HEK293 (cell line): ENCODE measurements around the gene DCDC1.

ENCODE experiments used
- CTCF ChIA-PET: fragments of 350-600 bp; formaldehyde crosslinking; extraction: SDS; loops from one replicate; lab custom pipeline; 2021; ENCODE audit warnings: antibody characterized with exemption; lab: Yijun Ruan, JAX
- POLR2A ChIA-PET: fragments of 300-600 bp; formaldehyde crosslinking; extraction: SDS; loops from one replicate; lab custom pipeline; 2020; ENCODE audit warnings: antibody characterized with exemption, inconsistent platforms; lab: Yijun Ruan, JAX
- H3K27ac ChIP-seq: fragments of 200-500 bp; sonication (Bioruptor generic); 2 replicates; pipeline ENCODE4 v1.5.1; 2014; ENCODE audit warnings: low read depth, low read length, control low read depth, inconsistent platforms; ENCODE audit errors: extremely low read depth
- H3K36me3 ChIP-seq, 2 experiments: fragments of 200-500 bp in 1 of 2; sonication (Bioruptor generic) in 1 of 2; 1 replicate in 1 of 2; 2 replicates in 1 of 2; pipeline ENCODE4 v1.5.1; 2014 to 2017; ENCODE audit warnings: inconsistent platforms in 2 of 2, low read length in 2 of 2; ENCODE audit not compliant: control insufficient read depth in 2 of 2, insufficient read depth in 1 of 2
- H3K4me1 ChIP-seq: fragments of 200-500 bp; sonication (Bioruptor generic); 2 replicates; pipeline ENCODE4 v1.5.1; 2014; ENCODE audit warnings: mild to moderate bottlenecking, low read length, inconsistent platforms; ENCODE audit not compliant: control insufficient read depth, insufficient read depth
- H3K4me3 ChIP-seq: 2 replicates; pipeline ENCODE4 v1.5.1; 2011; ENCODE audit warnings: low read depth, mild to moderate bottlenecking, control low read depth, low read length, moderate library complexity
- H3K9me3 ChIP-seq: fragments of 200-500 bp; sonication (Bioruptor generic); 2 replicates; pipeline ENCODE4 v1.5.1; 2014; ENCODE audit warnings: low read depth, low read length, inconsistent platforms; ENCODE audit not compliant: control insufficient read depth, insufficient read depth
- BCL11A ChIP-seq: fragments of 450-650 bp; formaldehyde crosslinking; IDR thresholded peaks from 2 replicates; pipeline ENCODE4 v1.5.1; 2016; ENCODE audit warnings: low read depth, missing biosample characterization, missing genetic modification characterization
- GLIS1 ChIP-seq: fragments of 450-650 bp; formaldehyde crosslinking; IDR thresholded peaks from 2 replicates; pipeline ENCODE4 v1.5.1; 2016; ENCODE audit warnings: missing biosample characterization, missing genetic modification characterization
- OSR2 ChIP-seq: fragments of 450-650 bp; formaldehyde crosslinking; IDR thresholded peaks from 2 replicates; pipeline ENCODE4 v1.5.1; 2016; ENCODE audit warnings: missing biosample characterization, missing genetic modification characterization
- PRDM6 ChIP-seq: fragments of 450-650 bp; formaldehyde crosslinking; IDR thresholded peaks from 2 replicates; pipeline ENCODE4 v1.5.1; 2017; ENCODE audit warnings: missing biosample characterization, missing genetic modification characterization
- TRIM28 ChIP-seq: IDR thresholded peaks from 2 replicates; pipeline ENCODE4 v1.6.1; 2011; ENCODE audit warnings: low read length, control low read depth, borderline replicate concordance
- ZBTB10 ChIP-seq: fragments of 450-650 bp; formaldehyde crosslinking; IDR thresholded peaks from 2 replicates; pipeline ENCODE4 v1.5.1; 2016; ENCODE audit warnings: missing biosample characterization, missing genetic modification characterization
- ZIC2 ChIP-seq: fragments of 450-650 bp; formaldehyde crosslinking; IDR thresholded peaks from 2 replicates; pipeline ENCODE4 v1.5.1; 2016; ENCODE audit warnings: missing biosample characterization, missing genetic modification characterization
- ZNF19 ChIP-seq: fragments of 450-650 bp; formaldehyde crosslinking; IDR thresholded peaks from 2 replicates; pipeline ENCODE4; 2016; ENCODE audit warnings: missing biosample characterization, missing genetic modification characterization, low read depth
- ZNF239 ChIP-seq: fragments of 450-650 bp; formaldehyde crosslinking; IDR thresholded peaks from 2 replicates; pipeline ENCODE4 v1.5.1; 2016; ENCODE audit warnings: missing biosample characterization, missing genetic modification characterization
- ZNF24 ChIP-seq: fragments of 450-650 bp; formaldehyde crosslinking; IDR thresholded peaks from 2 replicates; pipeline ENCODE4 v1.5.1; 2016; ENCODE audit warnings: missing biosample characterization, missing genetic modification characterization
- ZNF248 ChIP-seq: fragments of 450-650 bp; formaldehyde crosslinking; IDR thresholded peaks from 2 replicates; pipeline ENCODE4 v1.5.1; 2017; ENCODE audit warnings: missing biosample characterization, missing genetic modification characterization
- ZNF335 ChIP-seq: fragments of 450-650 bp; formaldehyde crosslinking; conservative IDR thresholded peaks from 2 replicates; pipeline ENCODE4 v1.5.1; 2016; ENCODE audit warnings: missing biosample characterization, missing genetic modification characterization
- ZNF555 ChIP-seq: fragments of 450-650 bp; formaldehyde crosslinking; conservative IDR thresholded peaks from 2 replicates; pipeline ENCODE4 v1.5.1; 2017; ENCODE audit warnings: missing biosample characterization, mild to moderate bottlenecking, missing genetic modification characterization, inconsistent platforms
- ZNF571 ChIP-seq: fragments of 450-650 bp; formaldehyde crosslinking; IDR thresholded peaks from 2 replicates; pipeline ENCODE4 v1.5.0; 2017; ENCODE audit warnings: missing biosample characterization, missing genetic modification characterization
- ZNF624 ChIP-seq: fragments of 450-650 bp; formaldehyde crosslinking; IDR thresholded peaks from 2 replicates; pipeline ENCODE4 v1.5.1; 2017; ENCODE audit warnings: missing biosample characterization, missing genetic modification characterization
- ZNF629 ChIP-seq: fragments of 450-650 bp; formaldehyde crosslinking; IDR thresholded peaks from 2 replicates; pipeline ENCODE4 v1.5.1; 2017; ENCODE audit warnings: missing biosample characterization, missing genetic modification characterization
- TF ChIP-seq, protein P1 (sequence below): fragments of 450-650 bp; formaldehyde crosslinking; IDR thresholded peaks from 2 replicates; pipeline ENCODE4 v1.5.0; 2017; ENCODE audit warnings: missing biosample characterization, missing genetic modification characterization, borderline replicate concordance
- TF ChIP-seq, protein P2 (sequence below): fragments of 450-650 bp; formaldehyde crosslinking; IDR thresholded peaks from 2 replicates; pipeline ENCODE4 v1.5.1; 2017; ENCODE audit warnings: missing biosample characterization, missing genetic modification characterization

Gene DCDC1

DNA sequence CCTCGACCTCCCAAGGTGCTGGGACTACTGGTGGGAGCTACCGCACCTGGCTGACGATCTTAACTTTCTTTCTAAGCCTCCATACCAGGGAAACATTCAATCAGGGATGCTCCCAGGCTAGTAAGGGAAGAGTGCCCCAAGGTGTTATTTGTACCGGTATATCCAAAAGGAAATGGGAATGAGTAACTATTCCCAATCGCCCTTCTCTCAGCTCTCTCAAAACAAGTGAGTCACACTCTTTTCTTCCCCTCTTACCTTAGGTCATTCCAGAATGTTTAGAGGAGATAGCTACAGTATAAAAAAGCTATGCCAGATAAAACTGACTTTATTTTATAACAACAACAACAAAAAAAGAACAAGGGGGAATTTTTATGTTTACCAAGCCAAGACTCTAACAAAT lies 13.7 kb downstream of the DCDC1 start:
- Histone ChIP-seq H3K4me3 (no peak overlapping the region), H3K4me1 (no peaks in the 10 kb centered on the region), H3K9me3 (no peaks in the 10 kb centered on the region), H3K36me3 (no peaks in the 10 kb centered on the region), H3K27ac (no peak overlapping the region)
- CTCF ChIA-PET, result interaction anchor here (0.7 kb wide), 1 partner anchor 281 kb away, joined by 3 read pairs; no protein-coding TSS in a partner anchor
- POLR2A ChIA-PET, result no interaction called here
- TF ChIP-seq BCL11A (tag by site-specific recombination) (no peak), PRDM6 (tag by site-specific recombination) (no peak), ZBTB10 (tag by site-specific recombination) (no peak), ZNF555 (tag by site-specific recombination) (no peak), ZNF624 (tag by site-specific recombination) (no peak), TRIM28 (no peak), GLIS1 (tag by site-specific recombination) (no peak), ZNF571 (no peak), ZNF24 (tag by site-specific recombination) (no peak), ZNF248 (no peak), ZNF239 (tag by site-specific recombination) (no peak)
- TF ChIP-seq, protein P1, sequence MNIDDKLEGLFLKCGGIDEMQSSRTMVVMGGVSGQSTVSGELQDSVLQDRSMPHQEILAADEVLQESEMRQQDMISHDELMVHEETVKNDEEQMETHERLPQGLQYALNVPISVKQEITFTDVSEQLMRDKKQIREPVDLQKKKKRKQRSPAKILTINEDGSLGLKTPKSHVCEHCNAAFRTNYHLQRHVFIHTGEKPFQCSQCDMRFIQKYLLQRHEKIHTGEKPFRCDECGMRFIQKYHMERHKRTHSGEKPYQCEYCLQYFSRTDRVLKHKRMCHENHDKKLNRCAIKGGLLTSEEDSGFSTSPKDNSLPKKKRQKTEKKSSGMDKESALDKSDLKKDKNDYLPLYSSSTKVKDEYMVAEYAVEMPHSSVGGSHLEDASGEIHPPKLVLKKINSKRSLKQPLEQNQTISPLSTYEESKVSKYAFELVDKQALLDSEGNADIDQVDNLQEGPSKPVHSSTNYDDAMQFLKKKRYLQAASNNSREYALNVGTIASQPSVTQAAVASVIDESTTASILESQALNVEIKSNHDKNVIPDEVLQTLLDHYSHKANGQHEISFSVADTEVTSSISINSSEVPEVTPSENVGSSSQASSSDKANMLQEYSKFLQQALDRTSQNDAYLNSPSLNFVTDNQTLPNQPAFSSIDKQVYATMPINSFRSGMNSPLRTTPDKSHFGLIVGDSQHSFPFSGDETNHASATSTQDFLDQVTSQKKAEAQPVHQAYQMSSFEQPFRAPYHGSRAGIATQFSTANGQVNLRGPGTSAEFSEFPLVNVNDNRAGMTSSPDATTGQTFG, result no peak

DNA sequence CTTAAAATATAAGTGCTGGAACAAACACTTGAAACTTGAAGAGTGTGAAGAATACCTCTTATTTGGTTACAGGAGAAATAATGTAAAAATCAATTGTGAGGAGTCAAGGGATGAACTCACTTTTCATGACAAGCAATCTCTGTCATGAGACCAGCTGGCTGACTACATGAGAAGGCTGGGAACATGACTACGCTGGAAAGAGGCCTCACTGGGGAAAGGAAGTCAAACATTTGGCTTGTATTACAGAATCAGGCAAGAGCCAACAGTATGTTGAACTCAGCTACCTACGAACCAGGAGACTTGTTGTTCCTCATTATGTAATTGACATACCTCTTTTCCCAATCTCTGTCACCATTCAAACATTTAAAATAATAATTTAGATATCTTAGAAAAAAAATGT lies 14.4 kb downstream of the DCDC1 start:
- no peak for TF ChIP-seq ZNF335 (tag by site-specific recombination)
- no peak for TF ChIP-seq ZNF19 (tag by site-specific recombination)
- TF ChIP-seq, protein P2, sequence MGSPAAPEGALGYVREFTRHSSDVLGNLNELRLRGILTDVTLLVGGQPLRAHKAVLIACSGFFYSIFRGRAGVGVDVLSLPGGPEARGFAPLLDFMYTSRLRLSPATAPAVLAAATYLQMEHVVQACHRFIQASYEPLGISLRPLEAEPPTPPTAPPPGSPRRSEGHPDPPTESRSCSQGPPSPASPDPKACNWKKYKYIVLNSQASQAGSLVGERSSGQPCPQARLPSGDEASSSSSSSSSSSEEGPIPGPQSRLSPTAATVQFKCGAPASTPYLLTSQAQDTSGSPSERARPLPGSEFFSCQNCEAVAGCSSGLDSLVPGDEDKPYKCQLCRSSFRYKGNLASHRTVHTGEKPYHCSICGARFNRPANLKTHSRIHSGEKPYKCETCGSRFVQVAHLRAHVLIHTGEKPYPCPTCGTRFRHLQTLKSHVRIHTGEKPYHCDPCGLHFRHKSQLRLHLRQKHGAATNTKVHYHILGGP (tag by site-specific recombination), result no peak
- no peak for TF ChIP-seq ZNF24 (tag by site-specific recombination)
- no peak for TF ChIP-seq ZIC2 (tag by site-specific recombination)
- no peak for TF ChIP-seq OSR2 (tag by site-specific recombination)
- no peak for TF ChIP-seq ZNF629
- Histone ChIP-seq H3K36me3 (no peaks in the 10 kb centered on the region), H3K4me3 (no peak overlapping the region), H3K27ac (no peak overlapping the region), H3K4me1 (no peaks in the 10 kb centered on the region), H3K9me3 (no peaks in the 10 kb centered on the region)
- CTCF ChIA-PET, result no interaction called here
- POLR2A ChIA-PET, result no interaction called here
